Activated CD4-positive, CD25-positive, alpha-beta regulatory T cell treated with anti-CD3 and anti-CD28 coated beads, Interleukin-2, amount 50 U/mL, for 16 hours (primary cell): Measurements from ENCODE around the gene IGFBP6.

ENCODE experiments used
- DNase-seq: peaks from one replicate; pipeline ENCODE4 v3.0.0-alpha.2; 2020; ENCODE audit warnings: low read depth, low spot score

IGFBP6 gene

GRCh38 chr12:53097564-53098353, at the start of gene IGFBP6:
Gene IGFBP6, plus strand, starts transcription at chr12:53097667. Its CDS starts 51 bp downstream, at chr12:53097718.
- peak; percentile 21 for DNase-seq

GRCh38 chr12:53048033-53048779, 49.3 kb upstream of the IGFBP6 start:
- no peak for DNase-seq

- no peak for DNase-seq
Observed at GRCh38 chr12:53048780-53049401, 48.6 kb upstream of the IGFBP6 start.

DNA sequence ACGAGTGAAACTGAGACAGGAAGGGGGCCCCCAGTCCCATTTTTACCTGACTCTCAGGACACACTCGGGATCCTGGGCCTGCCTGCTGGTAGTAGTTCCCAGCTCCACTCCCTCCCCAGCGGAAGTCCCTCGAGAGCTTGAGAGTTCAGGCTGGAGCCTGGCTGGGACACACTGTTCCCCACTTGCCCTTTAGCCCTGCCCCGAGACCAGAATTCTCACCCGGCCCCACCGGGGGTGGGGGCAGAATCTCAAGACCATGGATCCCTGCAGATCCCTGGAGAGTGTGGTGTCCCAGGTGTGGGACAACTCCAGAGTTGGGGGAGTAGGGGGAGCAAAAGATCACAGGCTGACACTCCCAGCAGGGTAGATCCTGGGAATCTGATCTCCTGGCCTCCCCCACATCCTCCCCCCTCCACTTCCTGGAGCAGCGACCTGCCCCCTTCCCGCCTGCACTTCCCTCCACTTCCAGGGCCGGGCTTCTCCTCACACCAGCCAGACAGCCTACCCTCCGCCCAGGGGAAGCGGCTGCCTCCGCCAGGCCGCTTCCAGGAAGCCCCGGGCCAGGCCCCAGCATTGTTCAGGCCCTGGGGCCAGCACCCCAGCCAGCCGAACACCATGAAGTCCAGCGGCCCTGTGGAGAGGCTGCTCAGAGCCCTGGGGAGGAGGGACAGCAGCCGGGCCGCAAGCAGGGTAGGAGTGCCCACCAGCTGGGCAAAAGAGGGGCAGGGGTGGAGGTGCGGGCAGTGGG, 47.7 kb upstream of the IGFBP6 start, which contains the start of gene TNS2:
TNS2 (plus strand) TSS at position 495 of the 748 bp plus-strand sequence; CDS start at position 616, 121 bp downstream.
- no peak for DNase-seq

DNA sequence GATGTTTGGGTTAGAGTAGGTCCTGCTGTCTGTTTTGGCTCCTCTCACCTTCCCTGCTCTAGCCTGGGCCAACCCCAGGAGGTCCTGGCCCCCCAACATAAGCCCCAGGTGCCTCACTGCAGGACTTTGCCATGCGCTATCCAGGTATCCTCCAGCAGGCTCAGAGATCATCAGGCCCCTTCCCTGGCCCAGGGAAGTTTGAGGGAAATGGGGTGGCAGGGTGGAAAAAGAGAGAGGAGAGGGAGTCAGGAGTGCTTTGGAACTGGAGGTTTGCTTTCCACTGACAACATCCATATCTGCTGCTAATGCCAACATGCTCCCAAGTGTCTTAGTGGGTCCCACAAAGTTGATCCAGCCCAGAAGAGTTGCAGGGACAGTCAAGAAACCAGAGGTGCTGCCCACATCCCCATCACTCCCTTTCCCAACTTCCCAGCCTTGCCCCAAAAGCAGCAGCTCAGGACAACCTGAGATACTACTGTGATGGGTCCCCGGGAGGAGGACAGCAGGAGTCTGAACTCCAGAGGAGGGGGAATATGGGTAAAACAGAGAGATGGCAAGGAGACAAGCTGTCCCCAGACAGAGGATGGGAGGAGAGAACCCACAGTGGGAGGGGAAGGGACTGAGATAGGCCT, 46.9 kb upstream of the IGFBP6 start:
- no peak for DNase-seq

- no peak for DNase-seq
Observed at GRCh38 chr12:53051058-53051880, 46.2 kb upstream of the IGFBP6 start.

DNA sequence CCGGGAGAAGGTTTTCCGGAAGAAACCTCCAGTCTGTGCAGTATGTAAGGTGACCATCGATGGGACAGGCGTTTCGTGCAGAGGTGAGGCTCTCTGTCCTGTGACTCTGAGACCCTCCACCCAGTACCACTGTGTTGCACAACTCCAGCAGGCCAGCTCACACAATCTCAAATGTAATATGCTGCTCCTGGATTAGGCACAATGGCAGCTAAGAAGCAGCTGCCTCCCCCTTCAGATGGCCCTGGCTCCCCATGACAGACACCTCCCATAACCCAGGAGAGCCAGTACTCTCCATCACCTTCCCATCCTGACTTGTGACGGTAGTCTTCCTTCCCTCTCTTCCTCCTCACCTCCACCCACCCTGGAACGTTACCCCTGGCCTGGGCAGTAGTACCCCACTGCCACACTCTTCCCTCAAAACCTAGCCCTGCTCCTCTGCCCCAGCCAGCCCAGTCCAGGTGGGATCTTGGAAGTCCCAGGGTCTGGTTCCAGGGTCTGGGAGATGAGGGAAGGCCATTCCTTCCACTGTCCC, 45.5 kb upstream of the IGFBP6 start:
- DNase-seq, result no peak

GRCh38 chr12:53052419-53053217, 44.8 kb upstream of the IGFBP6 start:
- DNase-seq, result no peak

DNA sequence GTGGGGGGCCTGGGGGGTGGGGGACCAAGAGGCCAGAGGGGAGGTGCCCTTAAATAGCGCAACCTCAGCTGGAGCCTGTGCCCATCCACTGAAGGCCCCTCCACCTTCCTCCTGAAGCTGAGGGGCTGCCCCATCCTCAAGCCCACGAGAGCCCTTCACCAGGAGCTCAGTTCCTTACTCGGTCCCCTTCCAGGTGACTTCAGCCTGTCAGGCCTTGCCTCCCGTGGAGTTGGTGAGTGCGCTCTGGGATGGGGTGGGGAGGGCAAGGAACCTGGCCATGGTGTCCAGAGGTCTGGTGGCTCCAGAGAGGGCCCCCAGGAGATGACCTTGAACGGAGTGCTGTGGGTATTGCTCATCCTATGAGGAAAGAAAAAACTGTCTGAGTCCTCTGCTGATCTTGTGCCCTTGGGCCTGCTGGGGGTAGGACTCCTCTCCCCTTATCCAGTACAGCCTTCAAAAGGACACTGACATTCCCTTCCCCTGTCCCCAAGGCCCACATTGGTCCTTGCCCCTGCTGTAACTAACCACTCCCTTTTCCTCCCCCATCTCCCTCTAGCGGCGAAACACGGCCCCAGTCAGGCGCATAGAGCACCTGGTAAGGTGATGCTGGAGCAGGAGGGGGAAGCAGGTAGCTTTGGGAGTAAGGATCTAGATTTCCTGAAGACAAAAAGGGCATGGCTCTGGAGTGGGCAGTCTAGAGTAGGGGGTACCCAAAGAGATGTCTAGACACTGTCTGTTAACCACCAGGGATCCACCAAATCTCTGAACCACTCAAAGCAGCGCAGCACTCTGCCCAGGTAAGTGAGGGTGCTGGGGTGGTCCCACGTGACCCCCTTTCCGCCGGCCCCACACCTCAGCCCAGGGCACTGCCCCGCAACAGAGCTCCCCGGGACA, 44.0 kb upstream of the IGFBP6 start:
- DNase-seq, result peak; percentile 36

- peak; percentile 85 for DNase-seq
Observed at GRCh38 chr12:53054112-53054878, 43.2 kb upstream of the IGFBP6 start.

DNA sequence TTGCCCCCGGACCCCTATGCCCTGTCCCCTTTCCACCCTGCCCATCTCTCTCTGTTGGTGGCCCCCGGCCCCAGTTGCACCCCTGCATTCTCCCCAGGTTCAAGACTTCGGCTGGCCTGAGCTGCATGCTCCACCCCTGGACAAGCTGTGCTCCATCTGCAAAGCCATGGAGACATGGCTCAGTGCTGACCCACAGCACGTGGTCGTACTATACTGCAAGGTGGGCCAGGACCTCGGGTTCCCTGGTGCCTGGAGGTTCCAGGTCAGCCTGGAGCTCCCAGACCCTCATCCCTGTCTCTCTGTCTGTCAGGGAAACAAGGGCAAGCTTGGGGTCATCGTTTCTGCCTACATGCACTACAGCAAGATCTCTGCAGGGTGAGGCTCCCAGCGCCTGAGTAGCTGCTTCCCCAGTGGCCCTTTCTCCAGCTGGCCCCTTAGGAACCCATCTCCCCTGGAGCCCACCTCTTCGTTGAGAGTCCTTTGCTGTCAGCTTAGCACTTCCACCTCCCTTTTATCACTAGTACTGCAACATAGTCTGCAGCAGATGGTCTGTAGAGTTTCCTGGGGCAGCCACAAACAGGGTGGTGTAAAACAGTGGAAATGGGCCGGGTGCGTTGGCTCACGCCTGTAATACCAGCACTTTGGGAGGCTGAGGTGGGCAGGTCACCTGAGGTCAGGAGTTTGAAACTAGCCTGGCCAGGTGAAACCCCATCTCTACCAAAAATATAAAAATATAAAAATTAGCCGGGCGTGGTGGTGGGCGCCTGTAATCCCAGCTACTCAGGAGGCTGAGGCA, 41.8 kb upstream of the IGFBP6 start:
- no peak for DNase-seq

GRCh38 chr12:53056296-53056695, 41.2 kb upstream of the IGFBP6 start:
- no peak for DNase-seq

DNA sequence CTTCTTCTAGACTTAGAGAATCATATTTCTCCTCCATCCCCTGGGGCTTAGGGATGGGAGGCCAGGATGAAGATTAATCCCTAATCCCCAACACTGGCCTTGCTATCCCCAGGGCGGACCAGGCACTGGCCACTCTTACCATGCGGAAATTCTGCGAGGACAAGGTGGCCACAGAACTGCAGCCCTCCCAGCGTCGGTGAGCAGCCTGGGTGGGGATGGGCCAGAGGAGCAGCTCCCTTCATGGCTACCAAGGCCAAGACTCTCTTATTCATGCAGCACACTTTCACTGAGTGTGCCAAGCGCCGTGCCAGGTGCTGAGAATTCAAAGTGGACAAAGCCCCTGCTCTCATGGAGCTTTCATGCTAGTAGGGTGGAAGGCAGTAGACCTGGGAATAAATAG, 40.6 kb upstream of the IGFBP6 start:
- DNase-seq, result no peak

- DNase-seq, result no peak
Observed at GRCh38 chr12:53057816-53058500, 39.5 kb upstream of the IGFBP6 start.

DNA sequence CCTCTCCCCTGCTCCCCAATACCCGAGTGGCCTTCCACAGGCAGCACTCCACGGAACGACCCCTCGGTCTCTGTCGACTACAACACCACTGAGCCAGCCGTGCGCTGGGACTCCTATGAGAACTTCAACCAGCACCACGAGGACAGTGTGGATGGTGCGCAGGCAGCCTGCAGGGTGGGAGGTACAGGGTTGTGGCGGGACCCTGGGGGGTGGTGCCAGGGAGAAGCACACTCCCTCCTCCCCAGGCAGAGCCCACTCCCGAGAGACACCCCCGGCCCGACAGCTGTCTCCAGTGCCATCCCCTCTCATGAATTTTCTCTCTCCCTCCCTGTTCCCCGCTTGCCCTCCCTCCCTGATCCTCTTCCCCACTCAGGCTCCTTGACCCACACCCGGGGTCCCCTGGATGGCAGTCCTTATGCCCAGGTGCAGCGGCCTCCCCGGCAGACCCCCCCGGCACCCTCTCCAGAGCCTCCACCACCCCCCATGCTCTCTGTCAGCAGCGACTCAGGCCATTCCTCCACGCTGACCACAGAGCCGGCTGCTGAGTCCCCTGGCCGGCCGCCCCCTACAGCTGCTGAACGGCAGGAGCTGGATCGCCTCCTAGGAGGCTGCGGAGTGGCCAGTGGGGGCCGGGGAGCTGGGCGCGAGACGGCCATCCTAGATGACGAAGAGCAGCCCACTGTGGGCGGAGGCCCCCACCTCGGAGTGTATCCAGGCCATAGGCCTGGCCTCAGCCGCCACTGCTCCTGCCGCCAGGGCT, 38.6 kb upstream of the IGFBP6 start:
- DNase-seq, result no peak
